GM18909 (cell line): ENCODE data around the gene KLRK1.
"Not testable (repeated sequence)": the region's sequence is repeated elsewhere in the genome, so short reads cannot be mapped to it uniquely, and the experiment has no call there.

ENCODE experiments used
- ATAC-seq: cut with Tn5 transposase; IDR thresholded peaks from one replicate; pipeline ENCODE4 v1.9.1; 2021; ENCODE audit warnings: mild to moderate bottlenecking; ENCODE audit not compliant: unreplicated experiment, poor library complexity

Gene KLRK1

GRCh38 chr12:10363914-10364814 is 25.7 kb downstream of the KLRK1 start:
- peak; percentile 89 for ATAC-seq

- ATAC-seq: no peak
These were observed 26.3 kb downstream of the KLRK1 start for GRCh38 chr12:10363658-10363913.

GRCh38 chr12:10362828-10363657 is 26.8 kb downstream of the KLRK1 start:
- no peak for ATAC-seq

GRCh38 chr12:10362325-10362724 is 27.5 kb downstream of the KLRK1 start:
- ATAC-seq: no peak

- no peak for ATAC-seq
These were observed 28.2 kb downstream of the KLRK1 start for GRCh38 chr12:10361622-10362021.

GRCh38 chr12:10361084-10361483 is 28.8 kb downstream of the KLRK1 start:
- no peak for ATAC-seq

- ATAC-seq: no peak
These were observed 30.9 kb downstream of the KLRK1 start for GRCh38 chr12:10358969-10359368.

GRCh38 chr12:10358131-10358530 is 31.7 kb downstream of the KLRK1 start:
- no peak for ATAC-seq

- no peak for ATAC-seq
These were observed 35.3 kb downstream of the KLRK1 start for GRCh38 chr12:10354502-10354901.

GRCh38 chr12:10354071-10354470 is 35.8 kb downstream of the KLRK1 start:
- no peak for ATAC-seq

- not testable (repeated sequence) for ATAC-seq
These were observed 38.4 kb downstream of the KLRK1 start for GRCh38 chr12:10351457-10351856.

- no peak for ATAC-seq
These were observed 47.8 kb downstream of the KLRK1 start for GRCh38 chr12:10341892-10342509.

GRCh38 chr12:10340946-10341345 is 48.9 kb downstream of the KLRK1 start:
- ATAC-seq: not testable (repeated sequence)

GRCh38 chr12:10339053-10339840 is 50.6 kb downstream of the KLRK1 start:
- no peak for ATAC-seq

- not testable (repeated sequence) for ATAC-seq
These were observed 51.4 kb downstream of the KLRK1 start for GRCh38 chr12:10338470-10338869.

- not testable (repeated sequence) for ATAC-seq
These were observed 53.6 kb downstream of the KLRK1 start for GRCh38 chr12:10336196-10336595.

- no peak for ATAC-seq
These were observed 58.1 kb downstream of the KLRK1 start for GRCh38 chr12:10331642-10332239.

- ATAC-seq: not testable (repeated sequence)
These were observed 61.1 kb downstream of the KLRK1 start for GRCh38 chr12:10328691-10329090.
